Adrenal gland (tissue), 12 donors: ENCODE measurements around the gene MATR3. TPM values are rescaled to one million over a fixed set of nuclear protein-coding genes. Genes with fewer than 3 reads are reported as not detected.
A peak's percentile ranks its signal among the peaks of the same experiment; 100 is the strongest.

Experiments
- DNase-seq, 7 donors: peaks; one replicate each; pipeline ENCODE4 v3.0.0-alpha.2; 2019 to 2020
- H3K27ac ChIP-seq, 5 donors: fragments of 200-600 bp; sonication (generic) in 4 of 5; 1 replicate in 3 of 5; 2 replicates in 2 of 5; pipeline versions ENCODE4 v1.5.1 to v1.8.0; 2016 to 2020; ENCODE audit warnings: mild to moderate bottlenecking in 1 of 5
- H3K27me3 ChIP-seq: fragments of 200-600 bp; 2 replicates; pipeline ENCODE4 v1.8.0; 2021
- H3K36me3 ChIP-seq, 2 donors: fragments of 200-600 bp; replicated peaks in 1 of 2; 1 replicate in 1 of 2; 2 replicates in 1 of 2; pipeline versions ENCODE4 v1.5.1 to v1.8.0; 2018 to 2022
- H3K4me1 ChIP-seq, 2 donors: fragments of 200-600 bp; replicated peaks in 1 of 2; 1 replicate in 1 of 2; 2 replicates in 1 of 2; pipeline versions ENCODE4 v1.5.1 to v1.8.0; 2018 to 2021
- H3K4me3 ChIP-seq, 4 donors: fragments of 200-600 bp; sonication (generic) in 3 of 4; one replicate each; pipeline ENCODE4 v1.5.1; 2016 to 2018
- H3K9me3 ChIP-seq, 3 donors: fragments of 200-600 bp; sonication (generic) in 1 of 3; replicated peaks in 1 of 3; 1 replicate in 2 of 3; 2 replicates in 1 of 3; pipeline versions ENCODE4 v1.5.1 to v1.8.0; 2016 to 2021
- CTCF ChIP-seq, 6 experiments: fragments of 450-650 bp in 4 of 6; fragments of 200-600 bp in 2 of 6; sonication (generic) in 1 of 6; IDR thresholded peaks; 1 replicate in 5 of 6; 2 replicates in 1 of 6; pipeline versions ENCODE4 v1.5.1 to v1.8.0; 2016 to 2021; ENCODE audit warnings: antibody characterized with exemption in 6 of 6, mild to moderate bottlenecking in 2 of 6, moderate library complexity in 1 of 6
- POLR2A ChIP-seq, 2 donors: fragments of 450-650 bp; IDR thresholded peaks; one replicate each; pipeline ENCODE4 v1.6.1; 2017; ENCODE audit warnings: antibody characterized with exemption in 2 of 2, mild to moderate bottlenecking in 2 of 2, moderate library complexity in 1 of 2
- WGBS, 4 donors: extraction: QIAGEN DNeasy Blood & Tissue Kit in 2 of 4; methylation state at CpG; one replicate each; pipeline versions ENCODE4 v1.1.5 to v1.1.7; 2013 to 2017; 5-methylcytosine and 5-hydroxymethylcytosine counted together
- intact Hi-C, 2 donors: fragments of 100-400 bp; cut with DNase I; formaldehyde crosslinking; loops; one replicate each; pipeline versions ENCODE4 v1.14.1 to v1.15.0; 2022 to 2023
- polyA plus RNA-seq, 3 donors: library from polyadenylated mRNA; stranded (reverse); fragments of 200-250 nt in 2 of 3; fragments of 350-450 nt in 1 of 3; fragmentation: Illumina TruSeq in 1 of 3; extraction: RNeasy Lipid Tissue Mini Kit (QIAGEN cat#74804) in 1 of 3; gene quantifications; one replicate each; pipeline ENCODE4 v1.2.3, GENCODE V29; 2013 to 2014
- total RNA-seq, 9 donors: library from RNA; depleted of rRNA in 4 of 9; stranded (reverse); fragments of >200 nt in 4 of 9; fragments of 120-200 nt in 1 of 9; fragmentation: NEBNext Ultra II Directional in 1 of 9; extraction: Animal tissue kit (Norgen Biotek cat#: 25700) in 1 of 9; gene quantifications; one replicate each; pipeline versions ENCODE4 v1.1.0 to v1.2.4, GENCODE V29; 2013 to 2023
- donor health status: healthy with polysubstance abuse.
- donor health status: Bipolar disorder and iron deficiency.
- donor health status: DM: yes; HTN: yes; CAD: no.
- donor health status: DM: no; HTN: no; CAD: no.
- donor health status: DM: no; HTN: no; CAD: no.
- donor health status: DM: yes; HTN: yes; CAD: no.

The MATR3 gene
- total and polyA plus RNA-seq, 12 donors, result 99.4 to 324 (median 176) TPM

GRCh38 chr5:139263946-139264345, 29.6 kb upstream of the MATR3 start:
- no peaks in the 10 kb centered on the region for H3K9me3 ChIP-seq
- no peak for TF ChIP-seq POLR2A (IDR thresholded peaks at IDR 0.05)
- TF ChIP-seq CTCF (IDR thresholded peaks at IDR 0.05), result no peak
- H3K4me1 ChIP-seq, result peaks cover 11 to 22% of the 10 kb centered on the region in 2 donors
- H3K4me3 ChIP-seq, result no peak overlapping the region
- H3K27ac ChIP-seq, result no peak overlapping the region
- intact Hi-C loops, result loop anchor here (5.0 to 10.0 kb wide), 3 partner anchors 619 to 679 kb away; no protein-coding TSS in a partner anchor
- no peak for DNase-seq
- 93 to 97% (median 94%) methylated on average over 3 of the region's 3 CpGs for WGBS, 4 donors
- H3K36me3 ChIP-seq, result no peaks in the 10 kb centered on the region
- H3K27me3 ChIP-seq, result no peaks in the 10 kb centered on the region

GRCh38 chr5:139265001-139265400, 28.5 kb upstream of the MATR3 start:
- H3K27me3 ChIP-seq, result no peaks in the 10 kb centered on the region
- WGBS, 4 donors, result 47 to 71% (median 63%) methylated on average over 2 of the region's 2 CpGs
- DNase-seq, result no peak
- H3K36me3 ChIP-seq, result no peaks in the 10 kb centered on the region
- no peak overlapping the region for H3K27ac ChIP-seq
- intact Hi-C loops, result loop anchor here (10.0 kb wide), 2 partner anchors 620 to 680 kb away; no protein-coding TSS in a partner anchor
- no peak overlapping the region for H3K4me3 ChIP-seq
- H3K4me1 ChIP-seq, result peaks cover 11 to 22% of the 10 kb centered on the region in 2 donors
- H3K9me3 ChIP-seq, result no peaks in the 10 kb centered on the region
- no peak for TF ChIP-seq CTCF (IDR thresholded peaks at IDR 0.05)

- Histone ChIP-seq H3K9me3 (no peaks in the 10 kb centered on the region), H3K4me1 (peaks cover 11 to 22% of the 10 kb centered on the region in 2 donors), H3K36me3 (no peaks in the 10 kb centered on the region), H3K27me3 (no peaks in the 10 kb centered on the region), H3K4me3 (no peak overlapping the region), H3K27ac (no peak overlapping the region)
- no peak for DNase-seq
- WGBS, 4 donors, result 79 to 87% (median 85%) methylated on average over 11 of the region's 11 CpGs
- intact Hi-C loops, result loop anchor here (10.0 kb wide), 2 partner anchors 621 to 681 kb away; no protein-coding TSS in a partner anchor
- TF ChIP-seq POLR2A (IDR thresholded peaks at IDR 0.05), result no peak
- no peak for TF ChIP-seq CTCF (IDR thresholded peaks at IDR 0.05)
Measured at GRCh38 chr5:139266236-139266635, 27.3 kb upstream of the MATR3 start.

GRCh38 chr5:139267481-139267880, 26.1 kb upstream of the MATR3 start:
- H3K4me3 ChIP-seq, result no peak overlapping the region
- H3K27ac ChIP-seq, result peak overlapping the region in 1 of 5 donors; percentile 56
- TF ChIP-seq POLR2A (IDR thresholded peaks at IDR 0.05) (no peak), CTCF (IDR thresholded peaks at IDR 0.05) (no peak)
- no peaks in the 10 kb centered on the region for H3K27me3 ChIP-seq
- H3K9me3 ChIP-seq, result no peaks in the 10 kb centered on the region
- H3K36me3 ChIP-seq, result no peaks in the 10 kb centered on the region
- intact Hi-C loops, result loop anchor here (10.0 kb wide), 2 partner anchors 623 to 683 kb away; no protein-coding TSS in a partner anchor
- peaks cover 11 to 16% of the 10 kb centered on the region in 2 donors for H3K4me1 ChIP-seq
- no peak for DNase-seq
- 88 to 97% (median 91%) methylated on average over 2 of the region's 2 CpGs for WGBS, 4 donors
